ENCODE results near the gene POLE.

- TF ChIP-seq, protein P1, sequence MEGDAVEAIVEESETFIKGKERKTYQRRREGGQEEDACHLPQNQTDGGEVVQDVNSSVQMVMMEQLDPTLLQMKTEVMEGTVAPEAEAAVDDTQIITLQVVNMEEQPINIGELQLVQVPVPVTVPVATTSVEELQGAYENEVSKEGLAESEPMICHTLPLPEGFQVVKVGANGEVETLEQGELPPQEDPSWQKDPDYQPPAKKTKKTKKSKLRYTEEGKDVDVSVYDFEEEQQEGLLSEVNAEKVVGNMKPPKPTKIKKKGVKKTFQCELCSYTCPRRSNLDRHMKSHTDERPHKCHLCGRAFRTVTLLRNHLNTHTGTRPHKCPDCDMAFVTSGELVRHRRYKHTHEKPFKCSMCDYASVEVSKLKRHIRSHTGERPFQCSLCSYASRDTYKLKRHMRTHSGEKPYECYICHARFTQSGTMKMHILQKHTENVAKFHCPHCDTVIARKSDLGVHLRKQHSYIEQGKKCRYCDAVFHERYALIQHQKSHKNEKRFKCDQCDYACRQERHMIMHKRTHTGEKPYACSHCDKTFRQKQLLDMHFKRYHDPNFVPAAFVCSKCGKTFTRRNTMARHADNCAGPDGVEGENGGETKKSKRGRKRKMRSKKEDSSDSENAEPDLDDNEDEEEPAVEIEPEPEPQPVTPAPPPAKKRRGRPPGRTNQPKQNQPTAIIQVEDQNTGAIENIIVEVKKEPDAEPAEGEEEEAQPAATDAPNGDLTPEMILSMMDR (IDR thresholded peaks at IDR 0.05) = no peak
- no peak for TF ChIP-seq POLR2A (IDR thresholded peaks at IDR 0.05)
Measured at GRCh38 chr12:132665149-132665491, 22.0 kb downstream of the POLE start.

Data from lower leg skin (tissue), 3 donors.